Activated naive CD4-positive, alpha-beta T cell treated with anti-CD3 and anti-CD28 coated beads, Interleukin-2, amount 10 ng/mL, durations not matched to agents 7 days and 5 days (primary cell): Measurements from ENCODE around the gene RIOX2.

Source experiments
- CTCF ChIA-PET: fragments of 350-600 bp; sonication (Branson Sonifier 250); formaldehyde crosslinking; loops from one replicate; lab custom pipeline; 2021; ENCODE audit warnings: antibody characterized with exemption; lab: Charles Lee
- DNase-seq: peaks from one replicate; pipeline ENCODE4 v3.0.0-alpha.2; 2020
- H3K27ac Mint-ChIP-seq: one replicate; pipeline ENCODE4 v1.8.0; 2021; ENCODE audit warnings: mild to moderate bottlenecking, moderate library complexity, mixed read lengths
- H3K27me3 Mint-ChIP-seq: one replicate; pipeline ENCODE4 v1.8.0; 2021; ENCODE audit warnings: mild to moderate bottlenecking, mixed read lengths
- H3K36me3 Mint-ChIP-seq: one replicate; pipeline ENCODE4 v1.8.0; 2021; ENCODE audit warnings: mixed read lengths
- H3K4me1 Mint-ChIP-seq: one replicate; pipeline ENCODE4 v1.8.0; 2021; ENCODE audit warnings: mixed read lengths
- H3K4me3 Mint-ChIP-seq: one replicate; pipeline ENCODE4 v1.8.0; 2021; ENCODE audit warnings: mild to moderate bottlenecking, moderate library complexity, mixed read lengths
- H3K9me3 Mint-ChIP-seq: one replicate; pipeline ENCODE4 v1.8.0; 2021; ENCODE audit warnings: mixed read lengths

RIOX2 gene

DNA sequence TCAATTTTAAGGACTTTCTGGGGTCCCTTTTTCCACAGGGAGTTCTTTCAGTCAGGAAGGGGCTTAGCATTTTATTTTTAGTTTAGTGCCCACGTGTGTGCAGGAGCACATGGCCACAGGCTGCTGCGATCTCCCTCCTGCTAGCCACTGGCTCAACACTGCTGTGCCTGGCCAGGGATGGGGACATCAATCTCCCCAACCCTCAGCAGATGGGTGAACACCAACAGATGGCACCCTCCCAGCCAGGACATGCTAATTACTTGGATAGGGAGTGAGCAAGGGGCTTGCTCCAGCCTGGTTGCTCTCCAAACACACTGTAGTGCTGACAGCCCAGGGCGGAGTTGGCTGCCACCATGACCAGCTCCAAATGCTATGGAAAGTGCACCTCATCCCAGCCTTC lies 7.4 kb upstream of the RIOX2 start:
- H3K4me3 Mint-ChIP-seq = no peak overlapping the region
- no peak for DNase-seq
- H3K36me3 Mint-ChIP-seq = no peaks in the 10 kb centered on the region
- H3K9me3 Mint-ChIP-seq = no peaks in the 10 kb centered on the region
- peaks cover 34% of the 10 kb centered on the region for H3K4me1 Mint-ChIP-seq
- H3K27ac Mint-ChIP-seq = no peak overlapping the region
- CTCF ChIA-PET = interaction anchor here (1.0 to 1.2 kb wide), 2 partner anchors 12 to 44 kb away, joined by 3 read pairs; no protein-coding TSS in a partner anchor
- no peaks in the 10 kb centered on the region for H3K27me3 Mint-ChIP-seq

- CTCF ChIA-PET = interaction anchor here (0.7 to 3.1 kb wide), 5 partner anchors 17 to 64 kb away, joined by 3 to 15 read pairs (median 4); no protein-coding TSS in a partner anchor
- H3K36me3 Mint-ChIP-seq = no peaks in the 10 kb centered on the region
- H3K9me3 Mint-ChIP-seq = no peaks in the 10 kb centered on the region
- DNase-seq = no peak
- H3K4me1 Mint-ChIP-seq = peaks cover 45% of the 10 kb centered on the region
- no peak overlapping the region for H3K27ac Mint-ChIP-seq
- peaks cover 4% of the 10 kb centered on the region for H3K27me3 Mint-ChIP-seq
- H3K4me3 Mint-ChIP-seq = no peak overlapping the region
These were observed 3.2 kb upstream of the RIOX2 start for GRCh38 chr3:97975466-97975865.

GRCh38 chr3:97974996-97975395 lies 2.8 kb upstream of the RIOX2 start:
- Mint-ChIP-seq H3K27ac (no peak overlapping the region), H3K4me3 (peak overlapping the region; percentile 27), H3K4me1 (peaks cover 50% of the 10 kb centered on the region), H3K36me3 (no peaks in the 10 kb centered on the region), H3K9me3 (no peaks in the 10 kb centered on the region), H3K27me3 (peaks cover 4% of the 10 kb centered on the region)
- no peak for DNase-seq
- CTCF ChIA-PET = interaction anchor here (0.7 to 3.1 kb wide), 5 partner anchors 17 to 63 kb away, joined by 3 to 15 read pairs (median 4); no protein-coding TSS in a partner anchor

GRCh38 chr3:97972976-97973375 lies 745 bp upstream of the RIOX2 start:
- CTCF ChIA-PET = interaction anchor here (3.1 kb wide), 1 partner anchor 49 kb away, joined by 15 read pairs; no protein-coding TSS in a partner anchor
- H3K27ac Mint-ChIP-seq = peak overlapping the region; percentile 64
- peaks cover 67% of the 10 kb centered on the region for H3K4me1 Mint-ChIP-seq
- peaks cover 4% of the 10 kb centered on the region for H3K36me3 Mint-ChIP-seq
- H3K4me3 Mint-ChIP-seq = peak overlapping the region; percentile 63
- peaks cover 4% of the 10 kb centered on the region for H3K27me3 Mint-ChIP-seq
- no peak for DNase-seq
- H3K9me3 Mint-ChIP-seq = no peaks in the 10 kb centered on the region

DNA sequence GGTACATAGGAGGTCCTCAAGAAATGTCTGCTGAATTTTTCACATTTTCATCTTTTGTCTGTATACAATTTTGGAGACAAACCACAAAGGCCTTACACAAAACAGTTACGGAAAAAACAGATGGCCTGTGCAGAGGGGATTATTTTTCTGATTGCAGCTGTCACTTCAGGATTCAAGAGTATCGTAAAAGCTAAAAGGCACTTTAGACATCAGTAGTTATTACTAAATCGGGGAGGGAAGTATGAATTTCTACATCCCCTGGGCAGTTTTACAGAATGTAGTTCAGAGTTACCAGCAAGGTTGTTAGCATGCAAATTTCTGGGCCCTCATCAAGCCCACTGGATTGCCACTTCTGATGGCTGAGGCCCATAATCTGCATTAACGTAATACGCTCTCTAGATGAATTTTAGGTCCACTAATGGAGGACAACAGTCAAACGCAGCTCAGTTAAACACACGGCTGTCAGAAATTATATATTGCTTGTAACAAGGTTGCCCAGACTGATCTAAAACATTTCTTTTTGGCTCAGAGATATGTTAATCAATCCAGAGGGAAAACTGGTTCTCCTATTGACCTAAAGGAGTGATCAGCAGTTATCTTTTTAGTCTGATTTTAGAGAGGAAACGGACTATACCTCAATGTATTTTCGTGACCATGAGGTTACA lies 1.1 kb downstream of the RIOX2 start:
- Mint-ChIP-seq H3K36me3 (peaks cover 9% of the 10 kb centered on the region), H3K4me1 (peaks cover 85% of the 10 kb centered on the region), H3K27ac (peak overlapping the region; percentile 96), H3K27me3 (peaks cover 4% of the 10 kb centered on the region), H3K4me3 (peak overlapping the region; percentile 80), H3K9me3 (no peaks in the 10 kb centered on the region)
- no peak for DNase-seq
- CTCF ChIA-PET = interaction anchor here (0.7 to 5.7 kb wide), 8 partner anchors 10 to 177 kb away, joined by 3 to 74 read pairs (median 4); no protein-coding TSS in a partner anchor

DNA sequence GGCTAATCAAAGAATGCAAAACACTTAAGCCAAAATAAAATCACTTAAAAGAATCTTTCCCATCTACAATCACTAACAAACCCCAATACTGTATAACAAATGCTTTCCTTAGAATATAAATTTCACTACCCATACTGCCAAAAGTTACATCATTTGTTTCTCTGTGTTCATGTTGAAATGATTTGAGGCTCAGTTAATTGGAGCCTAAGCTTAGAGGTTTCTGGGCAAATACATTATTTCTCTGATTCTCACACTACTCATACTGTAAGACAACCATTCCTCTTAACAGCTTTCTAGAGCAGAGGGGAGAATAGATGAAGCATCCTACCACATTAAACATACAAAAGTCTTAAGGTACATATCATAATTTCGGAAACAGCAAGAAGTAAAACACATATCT lies 2.1 kb downstream of the RIOX2 start:
- CTCF ChIA-PET = interaction anchor here (3.3 to 5.7 kb wide), 2 partner anchors 54 to 149 kb away, joined by 11 to 74 read pairs; partner anchors contain the start of gene CRYBG3
- peaks cover 4% of the 10 kb centered on the region for H3K27me3 Mint-ChIP-seq
- H3K4me3 Mint-ChIP-seq = peak overlapping the region; percentile 80
- peaks cover 90% of the 10 kb centered on the region for H3K4me1 Mint-ChIP-seq
- H3K9me3 Mint-ChIP-seq = no peaks in the 10 kb centered on the region
- DNase-seq = no peak
- peaks cover 15% of the 10 kb centered on the region for H3K36me3 Mint-ChIP-seq
- H3K27ac Mint-ChIP-seq = peak overlapping the region; percentile 40

- peaks cover 19% of the 10 kb centered on the region for H3K36me3 Mint-ChIP-seq
- H3K27ac Mint-ChIP-seq = peak overlapping the region; percentile 40
These were observed 2.7 kb downstream of the RIOX2 start for GRCh38 chr3:97969541-97969940.

GRCh38 chr3:97968376-97968775 lies 3.9 kb downstream of the RIOX2 start:
- H3K27ac Mint-ChIP-seq = no peak overlapping the region
- CTCF ChIA-PET = interaction anchor here (0.9 to 5.7 kb wide), 8 partner anchors 13 to 173 kb away, joined by 3 to 74 read pairs (median 6); partner anchors contain the start of gene CRYBG3
- H3K4me3 Mint-ChIP-seq = no peak overlapping the region
- DNase-seq = peak; percentile 52
- peaks cover 84% of the 10 kb centered on the region for H3K4me1 Mint-ChIP-seq
- H3K27me3 Mint-ChIP-seq = peaks cover 4% of the 10 kb centered on the region
- peaks cover 26% of the 10 kb centered on the region for H3K36me3 Mint-ChIP-seq
- H3K9me3 Mint-ChIP-seq = no peaks in the 10 kb centered on the region

More at GRCh38 chr3:97969541-97969940, 2.7 kb downstream of the RIOX2 start:
- no peaks in the 10 kb centered on the region for H3K9me3 Mint-ChIP-seq
- H3K4me1 Mint-ChIP-seq = peaks cover 88% of the 10 kb centered on the region
- peaks cover 4% of the 10 kb centered on the region for H3K27me3 Mint-ChIP-seq
- DNase-seq = no peak
- CTCF ChIA-PET = interaction anchor here (2.2 to 5.7 kb wide), 3 partner anchors 15 to 148 kb away, joined by 11 to 74 read pairs (median 11); partner anchors contain the start of gene CRYBG3
- H3K4me3 Mint-ChIP-seq = no peak overlapping the region

GRCh38 chr3:97967966-97968365 lies 4.3 kb downstream of the RIOX2 start:
- peaks cover 26% of the 10 kb centered on the region for H3K36me3 Mint-ChIP-seq
- H3K27me3 Mint-ChIP-seq = peaks cover 4% of the 10 kb centered on the region
- H3K27ac Mint-ChIP-seq = no peak overlapping the region
- H3K9me3 Mint-ChIP-seq = no peaks in the 10 kb centered on the region
- CTCF ChIA-PET = interaction anchor here (0.9 to 5.7 kb wide), 7 partner anchors 13 to 173 kb away, joined by 3 to 74 read pairs (median 7); partner anchors contain the start of gene CRYBG3
- peaks cover 80% of the 10 kb centered on the region for H3K4me1 Mint-ChIP-seq
- no peak overlapping the region for H3K4me3 Mint-ChIP-seq
- DNase-seq = no peak

DNA sequence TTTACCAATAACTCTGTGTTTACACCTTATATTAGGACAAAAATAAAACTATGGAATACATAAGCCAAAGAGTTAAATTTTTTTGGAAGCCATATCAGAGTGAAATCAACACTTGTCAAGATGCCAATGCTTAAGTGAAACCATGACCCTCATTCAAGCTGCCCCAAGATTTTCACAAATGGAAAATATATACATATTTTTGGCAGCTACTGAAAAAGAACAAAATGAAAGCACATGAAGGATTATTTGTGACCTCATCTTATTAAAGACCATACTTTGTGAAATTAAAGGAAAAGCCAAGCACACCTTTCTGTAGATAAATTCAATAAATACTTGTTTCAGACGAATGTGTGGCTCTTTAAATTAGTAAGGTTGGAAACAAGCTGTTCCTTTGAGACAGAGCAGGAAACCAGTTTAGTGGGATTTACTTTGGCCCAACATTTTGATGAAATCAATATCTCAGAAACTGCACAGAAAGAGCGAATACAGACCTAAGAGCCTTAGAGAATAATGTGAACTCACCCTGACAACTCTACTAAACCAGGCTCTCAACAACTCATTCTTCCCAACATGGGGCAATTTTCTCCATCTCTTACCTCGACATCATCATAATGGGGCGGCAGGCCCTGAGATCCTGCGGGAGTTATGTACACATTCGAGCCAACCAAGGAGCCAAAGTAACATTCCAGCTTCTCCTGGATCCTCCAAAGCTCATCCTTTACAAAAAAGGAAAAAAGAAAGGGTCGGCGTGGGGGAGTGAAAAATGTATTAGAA lies 11.1 kb downstream of the RIOX2 start:
- no peak overlapping the region for H3K27ac Mint-ChIP-seq
- H3K4me1 Mint-ChIP-seq = peaks cover 31% of the 10 kb centered on the region
- H3K9me3 Mint-ChIP-seq = no peaks in the 10 kb centered on the region
- no peak overlapping the region for H3K4me3 Mint-ChIP-seq
- no peaks in the 10 kb centered on the region for H3K27me3 Mint-ChIP-seq
- DNase-seq = no peak
- H3K36me3 Mint-ChIP-seq = peaks cover 48% of the 10 kb centered on the region
- CTCF ChIA-PET = interaction anchor here (1.2 kb wide), 1 partner anchor 65 kb away, joined by 3 read pairs; no protein-coding TSS in a partner anchor

GRCh38 chr3:97960551-97960950 lies 11.7 kb downstream of the RIOX2 start:
- Mint-ChIP-seq H3K36me3 (peaks cover 44% of the 10 kb centered on the region), H3K27ac (no peak overlapping the region), H3K4me3 (no peak overlapping the region), H3K9me3 (no peaks in the 10 kb centered on the region), H3K27me3 (no peaks in the 10 kb centered on the region), H3K4me1 (peaks cover 25% of the 10 kb centered on the region)
- CTCF ChIA-PET = interaction anchor here (1.2 to 1.4 kb wide), 2 partner anchors 14 to 66 kb away, joined by 3 read pairs; no protein-coding TSS in a partner anchor
- no peak for DNase-seq

DNA sequence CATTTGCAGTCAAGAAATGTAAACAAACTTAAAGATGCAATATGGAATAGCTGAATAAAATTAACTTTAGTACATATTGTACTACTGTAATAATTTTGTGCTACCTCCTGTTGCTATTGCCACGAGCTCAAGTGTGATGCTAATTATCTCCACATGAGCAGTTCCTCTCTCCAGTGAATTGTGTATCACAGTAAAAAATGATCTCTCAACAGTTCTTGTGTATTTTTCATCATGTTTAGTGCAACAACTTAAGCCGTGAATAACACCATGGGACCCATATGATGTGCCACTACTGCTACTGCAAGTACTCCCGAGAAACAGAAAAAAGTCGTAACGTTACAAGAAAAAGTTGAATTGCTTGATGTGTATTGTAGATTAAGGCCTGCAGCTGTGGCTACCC lies 12.4 kb downstream of the RIOX2 start:
- peaks cover 46% of the 10 kb centered on the region for H3K36me3 Mint-ChIP-seq
- peaks cover 26% of the 10 kb centered on the region for H3K4me1 Mint-ChIP-seq
- CTCF ChIA-PET = interaction anchor here (1.2 to 1.4 kb wide), 2 partner anchors 13 to 66 kb away, joined by 3 read pairs; no protein-coding TSS in a partner anchor
- H3K9me3 Mint-ChIP-seq = no peaks in the 10 kb centered on the region
- no peak for DNase-seq
- no peak overlapping the region for H3K27ac Mint-ChIP-seq
- H3K4me3 Mint-ChIP-seq = no peak overlapping the region
- H3K27me3 Mint-ChIP-seq = no peaks in the 10 kb centered on the region

DNA sequence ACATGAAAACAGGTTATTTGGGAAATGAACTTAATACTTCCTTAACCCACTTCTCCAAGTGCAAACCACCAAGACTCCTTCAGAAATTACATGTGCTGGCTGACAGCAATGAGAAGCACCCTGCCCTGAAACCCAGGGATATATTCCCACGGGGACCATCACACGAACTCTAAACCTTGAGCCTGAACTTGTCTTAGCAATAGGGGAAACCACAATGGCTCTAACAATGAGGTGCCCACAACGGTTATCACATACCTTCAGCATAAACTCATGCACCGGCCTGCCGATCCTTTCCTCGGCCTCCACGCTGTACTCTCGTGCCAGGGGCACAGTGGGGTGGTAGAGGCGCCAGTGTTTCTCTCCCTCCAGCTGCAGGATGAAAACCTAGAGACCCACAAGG lies 13.4 kb downstream of the RIOX2 start:
- CTCF ChIA-PET = no interaction called here
- Mint-ChIP-seq H3K36me3 (peaks cover 47% of the 10 kb centered on the region), H3K27ac (no peak overlapping the region), H3K27me3 (no peaks in the 10 kb centered on the region), H3K4me1 (peaks cover 20% of the 10 kb centered on the region), H3K9me3 (no peaks in the 10 kb centered on the region), H3K4me3 (no peak overlapping the region)
- DNase-seq = no peak

DNA sequence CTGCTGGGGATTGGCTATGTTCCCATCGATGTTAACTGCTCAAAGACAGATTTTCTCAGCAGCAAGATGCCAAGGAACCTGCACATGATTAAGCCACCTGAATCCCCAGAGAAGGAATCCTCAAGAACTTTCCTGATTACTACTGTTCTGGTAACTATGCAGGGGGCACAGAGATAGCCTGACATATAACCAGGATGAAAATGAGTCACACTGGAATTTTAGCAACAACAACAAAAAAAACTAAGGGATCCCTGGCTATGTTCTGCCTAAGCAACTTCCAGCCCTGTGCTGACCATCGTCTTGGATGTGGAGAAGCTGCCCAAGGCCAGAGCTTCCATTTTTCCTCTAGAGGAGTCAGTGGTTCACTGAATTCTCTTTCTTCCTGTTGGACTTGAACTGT lies 13.8 kb downstream of the RIOX2 start:
- H3K4me3 Mint-ChIP-seq = no peak overlapping the region
- H3K36me3 Mint-ChIP-seq = peaks cover 44% of the 10 kb centered on the region
- no peaks in the 10 kb centered on the region for H3K9me3 Mint-ChIP-seq
- H3K4me1 Mint-ChIP-seq = peaks cover 16% of the 10 kb centered on the region
- no peak overlapping the region for H3K27ac Mint-ChIP-seq
- no peaks in the 10 kb centered on the region for H3K27me3 Mint-ChIP-seq
- CTCF ChIA-PET = no interaction called here
- no peak for DNase-seq
